HG02623 (cell line): ENCODE results near the gene OPCML.

Experiments used
- ATAC-seq: cut with Tn5 transposase; IDR thresholded peaks from one replicate; pipeline ENCODE4 v1.9.1; 2021; ENCODE audit warnings: moderate library complexity; ENCODE audit not compliant: unreplicated experiment

OPCML gene

GRCh38 chr11:133503776-133504175 is 28.5 kb downstream of the OPCML start:
- ATAC-seq: no peak

- ATAC-seq: no peak
Measured at GRCh38 chr11:133503236-133503635, 29.1 kb downstream of the OPCML start.

DNA sequence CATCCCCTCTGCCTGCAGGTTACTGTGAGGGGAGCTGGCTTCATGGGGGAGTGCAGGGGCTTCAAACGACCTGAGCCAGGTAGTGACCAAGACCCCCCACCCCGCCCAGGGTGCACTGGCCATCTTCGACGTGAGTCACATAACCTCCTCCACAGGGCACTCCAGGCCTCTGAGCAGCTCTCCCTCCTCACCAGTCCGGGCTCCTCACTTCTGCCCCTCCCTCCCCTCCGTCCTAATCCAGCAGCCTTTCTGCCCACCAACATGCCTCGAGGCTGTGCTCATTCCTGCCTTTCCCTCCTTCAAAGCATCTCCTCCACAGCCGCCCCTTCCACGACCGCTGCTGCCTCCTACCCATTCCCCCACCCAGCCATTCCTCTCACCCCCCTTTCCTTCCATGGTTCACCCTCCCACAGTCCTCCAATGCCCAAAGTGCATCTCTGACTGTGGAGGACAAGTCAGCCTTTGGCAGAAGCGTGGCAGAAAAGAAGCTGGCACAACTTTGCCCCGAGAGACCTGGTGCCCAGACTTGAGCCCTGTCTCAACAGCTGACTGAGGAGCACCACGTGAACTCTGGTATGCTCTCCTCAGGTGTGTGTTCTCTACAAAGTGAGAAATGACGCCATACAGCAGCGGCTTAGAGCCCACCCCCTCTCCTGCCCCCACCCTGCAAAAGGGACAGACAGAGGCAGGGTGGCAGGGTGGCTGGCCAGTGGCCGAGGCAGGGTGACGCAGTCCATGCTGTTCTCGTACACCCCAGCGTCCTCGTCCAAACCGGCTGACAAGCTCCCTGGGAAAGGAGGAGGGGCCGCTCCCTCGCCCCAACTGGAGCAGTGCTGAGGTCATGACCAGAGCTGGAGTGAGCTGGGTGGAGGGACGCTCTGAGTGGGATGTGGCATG is 30.4 kb downstream of the OPCML start:
- ATAC-seq: no peak

DNA sequence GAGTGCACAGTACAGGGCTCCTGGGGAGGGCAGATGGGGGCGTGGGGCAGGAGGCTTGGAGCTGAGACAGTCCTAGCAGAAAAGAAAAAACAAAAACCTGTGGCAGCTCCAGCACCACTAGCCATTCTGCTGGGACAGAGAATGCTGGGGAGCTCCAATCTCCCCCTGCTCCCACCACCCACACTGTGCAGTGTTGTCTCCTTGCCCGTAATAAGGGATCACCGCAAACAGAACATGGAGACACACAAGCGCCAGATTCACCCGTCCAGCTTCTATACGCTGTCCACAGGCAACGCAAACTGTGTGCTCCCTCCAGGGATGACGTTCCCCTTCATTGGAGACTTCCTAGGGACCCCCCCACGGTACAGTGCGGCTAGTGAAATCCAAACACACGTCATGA is 31.4 kb downstream of the OPCML start:
- no peak for ATAC-seq

GRCh38 chr11:133500435-133500834 is 31.9 kb downstream of the OPCML start:
- ATAC-seq: no peak

DNA sequence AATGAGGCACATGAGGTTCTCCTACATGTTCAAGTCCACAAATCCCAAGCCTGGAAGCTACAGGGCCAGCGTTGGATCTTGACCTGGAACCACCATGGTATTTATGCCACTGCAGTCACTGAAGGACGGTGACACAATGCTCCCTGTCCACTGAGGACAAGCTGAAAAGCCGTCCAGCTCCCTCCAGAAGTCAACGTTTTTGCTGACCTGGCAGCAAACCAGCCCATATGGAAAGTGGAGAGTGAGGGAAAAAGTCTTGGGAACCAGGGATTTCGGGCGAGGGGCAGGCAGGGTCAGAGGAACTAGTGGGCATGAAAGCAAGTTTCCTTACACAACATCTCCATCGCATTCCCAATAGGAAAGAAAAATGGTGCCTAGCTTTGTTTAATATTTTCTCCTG is 33.3 kb downstream of the OPCML start:
- no peak for ATAC-seq

DNA sequence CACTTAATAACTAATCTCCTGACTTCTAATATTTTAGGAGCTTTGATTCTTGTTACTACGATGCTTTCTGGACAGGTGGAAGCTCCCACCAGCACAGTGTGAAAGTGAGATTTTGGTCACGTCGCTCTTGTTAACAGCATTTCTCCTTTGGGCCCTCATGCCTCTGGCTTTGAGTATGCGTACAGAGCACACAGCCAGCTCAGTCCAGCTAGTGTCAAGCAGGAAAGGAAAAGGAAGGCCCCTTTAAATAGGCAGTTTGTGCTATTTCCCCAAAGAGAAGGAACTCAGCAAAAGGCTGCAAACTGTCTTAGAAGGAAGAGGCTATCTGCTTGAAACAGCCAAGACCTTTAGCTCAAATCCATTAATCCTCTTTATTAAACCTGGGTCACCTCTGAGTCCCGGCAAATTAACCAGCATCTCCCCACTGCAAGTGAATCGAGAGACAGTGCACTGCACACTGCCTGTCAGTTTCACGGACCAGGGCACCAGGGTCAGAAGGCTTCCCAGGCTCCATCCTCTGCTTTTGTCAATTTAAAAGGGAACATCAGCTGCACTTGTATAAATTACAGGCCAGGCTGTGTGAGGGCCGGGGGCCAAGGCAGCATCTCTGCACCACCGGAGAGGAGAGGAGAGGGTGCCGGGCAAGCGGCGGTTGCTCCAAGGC is 34.7 kb downstream of the OPCML start:
- ATAC-seq: no peak

GRCh38 chr11:133492895-133493294 is 39.4 kb downstream of the OPCML start:
- ATAC-seq: no peak

DNA sequence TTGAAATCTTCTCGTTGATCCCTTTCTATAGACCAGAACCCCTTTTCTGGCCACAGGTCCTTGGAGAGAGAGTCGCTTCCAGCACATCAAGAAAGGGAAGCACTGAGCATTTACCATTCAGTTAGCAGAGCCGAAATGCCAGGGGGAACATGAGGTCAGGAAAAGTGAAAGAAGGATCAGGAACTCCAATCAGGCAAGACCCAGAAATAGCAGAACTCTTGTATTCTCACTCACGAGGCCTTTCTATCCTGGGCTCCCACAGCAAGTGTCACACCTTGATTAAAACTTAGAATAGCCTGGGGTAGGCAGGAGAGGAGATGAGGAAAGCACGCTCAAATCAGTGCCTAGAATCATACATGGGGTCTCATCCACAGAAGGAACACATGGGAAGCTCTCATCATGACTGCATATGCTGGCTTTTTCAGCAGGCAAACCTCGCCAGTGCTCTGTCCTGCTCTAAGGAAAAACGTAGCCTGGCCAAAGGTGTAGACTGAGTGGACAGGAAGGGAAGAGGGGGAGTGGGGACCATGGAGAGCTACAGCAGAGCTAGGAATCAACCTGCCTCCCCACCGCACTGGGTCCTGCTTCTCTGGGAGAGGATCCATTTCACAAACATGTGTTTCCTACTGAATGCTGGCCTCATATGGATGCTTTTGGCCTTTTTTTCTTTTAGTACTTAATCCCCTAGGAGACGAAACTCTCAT is 40.5 kb downstream of the OPCML start:
- no peak for ATAC-seq

GRCh38 chr11:133480722-133481121 is 51.6 kb downstream of the OPCML start:
- no peak for ATAC-seq

- no peak for ATAC-seq
Measured at GRCh38 chr11:133479209-133479608, 53.1 kb downstream of the OPCML start.

GRCh38 chr11:133477251-133477625 is 55.1 kb downstream of the OPCML start:
- ATAC-seq: no peak

- ATAC-seq: no peak
Measured at GRCh38 chr11:133476570-133477250, 55.6 kb downstream of the OPCML start.

- ATAC-seq: no peak
Measured at GRCh38 chr11:133474461-133474860, 57.8 kb downstream of the OPCML start.

DNA sequence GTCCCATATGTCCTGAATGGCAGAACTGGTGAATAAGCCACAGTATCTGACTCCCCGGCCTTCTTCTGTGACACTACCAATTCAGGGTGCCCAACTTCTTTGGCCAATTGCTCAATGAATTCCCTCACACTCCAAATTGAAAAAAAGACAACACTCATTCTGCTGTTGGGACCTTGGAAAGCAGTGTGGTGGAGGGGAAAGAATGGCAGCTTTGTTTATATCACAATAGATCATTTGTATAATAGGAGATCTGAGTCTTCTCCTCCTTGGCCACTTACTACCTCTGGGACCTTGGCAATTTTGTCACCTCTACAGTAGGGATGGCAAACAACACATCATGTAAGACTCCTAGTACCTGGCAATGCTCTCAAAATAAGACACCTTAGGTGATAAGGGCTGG is 64.6 kb downstream of the OPCML start:
- no peak for ATAC-seq

- ATAC-seq: no peak
Measured at GRCh38 chr11:133443206-133443747, 89.0 kb downstream of the OPCML start.

DNA sequence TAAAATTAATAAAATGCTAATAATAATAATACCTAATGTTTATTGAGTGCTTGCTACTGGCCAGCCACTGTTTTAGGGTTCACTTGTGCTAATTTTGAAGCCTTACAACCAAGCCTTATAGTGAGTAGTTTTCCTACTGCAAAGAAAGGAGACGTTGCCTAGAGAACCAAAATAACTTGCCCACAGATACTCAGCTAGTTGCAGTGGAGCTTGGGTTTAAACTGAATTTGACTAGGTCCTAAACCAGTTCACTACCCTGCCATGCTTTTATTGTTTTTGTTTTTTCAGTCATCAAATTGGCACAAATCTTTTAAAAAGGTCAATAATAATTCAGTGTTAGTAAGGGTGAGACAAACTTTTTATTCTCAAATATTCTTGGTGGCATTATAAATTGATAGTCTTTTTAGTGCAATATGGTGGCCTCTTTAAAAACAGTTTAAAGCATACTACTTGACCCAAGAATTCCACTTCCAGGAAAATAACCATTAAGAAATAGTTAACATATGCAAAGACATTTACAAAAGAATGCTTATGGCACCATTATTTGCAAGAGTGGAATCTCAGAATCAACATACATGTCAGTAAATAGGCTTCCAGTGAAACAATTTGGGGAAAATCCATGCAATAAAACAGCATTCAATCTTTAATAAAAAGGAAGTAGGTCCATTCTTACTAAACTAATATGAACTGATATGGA is 90.2 kb downstream of the OPCML start:
- no peak for ATAC-seq

- ATAC-seq: no peak
Measured at GRCh38 chr11:133425992-133426391, 106.3 kb downstream of the OPCML start.

GRCh38 chr11:133425245-133425644 is 107.1 kb downstream of the OPCML start:
- no peak for ATAC-seq

- no peak for ATAC-seq
Measured at GRCh38 chr11:133418218-133418617, 114.1 kb downstream of the OPCML start.
